ENCODE measurements around the gene MTF2. TPM values are rescaled to one million over a fixed set of nuclear protein-coding genes. Genes with fewer than 3 reads are reported as not detected.

Gene MTF2
- total and polyA plus RNA-seq, 9 of the 15 experiments (the other 6 are each of a cell fraction or from before 2014, with no cell fraction given) = 29.3 to 124 (median 57.7) TPM

DNA sequence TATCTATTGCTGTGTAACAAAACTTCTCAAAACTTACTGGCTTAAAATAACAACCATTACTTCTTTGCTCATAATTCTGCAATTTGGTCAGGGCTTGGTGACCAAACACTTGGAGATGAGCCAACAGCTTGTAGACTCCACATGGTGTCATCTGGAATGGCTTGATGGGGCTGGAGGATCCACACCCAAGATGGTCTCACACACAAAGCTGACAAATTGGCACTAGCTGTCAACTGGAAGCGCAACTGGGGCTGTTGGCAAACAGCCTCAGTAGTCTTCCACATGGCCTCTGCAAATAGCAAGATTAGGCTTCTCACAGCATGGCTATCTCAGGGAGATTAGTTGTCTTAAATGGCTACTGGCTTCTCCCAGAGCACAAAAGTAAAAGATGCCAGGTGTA lies 27.1 kb upstream of the MTF2 start (continued):
- TF ChIP-seq ZFX (CRISPR knock-in tag; IDR thresholded peaks at IDR 0.05) (no peak), SREBF1 (IDR thresholded peaks at IDR 0.05; ENCODE audit: borderline replicate concordance, low read depth, low read length) (no peak), ARHGAP35 (IDR thresholded peaks at IDR 0.05; ENCODE audit: partially characterized antibody) (no peak), SRF (CRISPR knock-in tag; IDR thresholded peaks at IDR 0.05) (no peak), SREBF2 (CRISPR knock-in tag; IDR thresholded peaks at IDR 0.05) (no peak), ETS2 (tag; IDR thresholded peaks at IDR 0.05; ENCODE audit: borderline replicate concordance, poor library complexity, severe bottlenecking) (no peak), CCNT2 (IDR thresholded peaks at IDR 0.05; ENCODE audit: borderline replicate concordance, extremely low read depth, insufficient read length, low read depth, low read length) (no peak), HDGF (IDR thresholded peaks at IDR 0.05) (no peak), PCBP2 (IDR thresholded peaks at IDR 0.05; ENCODE audit: low read depth, low read length, poor library complexity, severe bottlenecking) (no peak), NCOR1 (IDR thresholded peaks at IDR 0.05) (peak; percentile 55), CTBP1 (IDR thresholded peaks at IDR 0.05; ENCODE audit: borderline replicate concordance) (no peak), GTF2E2 (tag; IDR thresholded peaks at IDR 0.05) (no peak), PHTF2 (CRISPR knock-in tag; IDR thresholded peaks at IDR 0.05) (no peak), BRCA1 (IDR thresholded peaks at IDR 0.05) (no peak), BRCA1 (CRISPR knock-in tag; IDR thresholded peaks at IDR 0.05) (no peak)
- TF ChIP-seq, protein P1, sequence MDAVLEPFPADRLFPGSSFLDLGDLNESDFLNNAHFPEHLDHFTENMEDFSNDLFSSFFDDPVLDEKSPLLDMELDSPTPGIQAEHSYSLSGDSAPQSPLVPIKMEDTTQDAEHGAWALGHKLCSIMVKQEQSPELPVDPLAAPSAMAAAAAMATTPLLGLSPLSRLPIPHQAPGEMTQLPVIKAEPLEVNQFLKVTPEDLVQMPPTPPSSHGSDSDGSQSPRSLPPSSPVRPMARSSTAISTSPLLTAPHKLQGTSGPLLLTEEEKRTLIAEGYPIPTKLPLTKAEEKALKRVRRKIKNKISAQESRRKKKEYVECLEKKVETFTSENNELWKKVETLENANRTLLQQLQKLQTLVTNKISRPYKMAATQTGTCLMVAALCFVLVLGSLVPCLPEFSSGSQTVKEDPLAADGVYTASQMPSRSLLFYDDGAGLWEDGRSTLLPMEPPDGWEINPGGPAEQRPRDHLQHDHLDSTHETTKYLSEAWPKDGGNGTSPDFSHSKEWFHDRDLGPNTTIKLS (IDR thresholded peaks at IDR 0.05; ENCODE audit: borderline replicate concordance, low read depth) = no peak
- TF ChIP-seq, protein P2, sequence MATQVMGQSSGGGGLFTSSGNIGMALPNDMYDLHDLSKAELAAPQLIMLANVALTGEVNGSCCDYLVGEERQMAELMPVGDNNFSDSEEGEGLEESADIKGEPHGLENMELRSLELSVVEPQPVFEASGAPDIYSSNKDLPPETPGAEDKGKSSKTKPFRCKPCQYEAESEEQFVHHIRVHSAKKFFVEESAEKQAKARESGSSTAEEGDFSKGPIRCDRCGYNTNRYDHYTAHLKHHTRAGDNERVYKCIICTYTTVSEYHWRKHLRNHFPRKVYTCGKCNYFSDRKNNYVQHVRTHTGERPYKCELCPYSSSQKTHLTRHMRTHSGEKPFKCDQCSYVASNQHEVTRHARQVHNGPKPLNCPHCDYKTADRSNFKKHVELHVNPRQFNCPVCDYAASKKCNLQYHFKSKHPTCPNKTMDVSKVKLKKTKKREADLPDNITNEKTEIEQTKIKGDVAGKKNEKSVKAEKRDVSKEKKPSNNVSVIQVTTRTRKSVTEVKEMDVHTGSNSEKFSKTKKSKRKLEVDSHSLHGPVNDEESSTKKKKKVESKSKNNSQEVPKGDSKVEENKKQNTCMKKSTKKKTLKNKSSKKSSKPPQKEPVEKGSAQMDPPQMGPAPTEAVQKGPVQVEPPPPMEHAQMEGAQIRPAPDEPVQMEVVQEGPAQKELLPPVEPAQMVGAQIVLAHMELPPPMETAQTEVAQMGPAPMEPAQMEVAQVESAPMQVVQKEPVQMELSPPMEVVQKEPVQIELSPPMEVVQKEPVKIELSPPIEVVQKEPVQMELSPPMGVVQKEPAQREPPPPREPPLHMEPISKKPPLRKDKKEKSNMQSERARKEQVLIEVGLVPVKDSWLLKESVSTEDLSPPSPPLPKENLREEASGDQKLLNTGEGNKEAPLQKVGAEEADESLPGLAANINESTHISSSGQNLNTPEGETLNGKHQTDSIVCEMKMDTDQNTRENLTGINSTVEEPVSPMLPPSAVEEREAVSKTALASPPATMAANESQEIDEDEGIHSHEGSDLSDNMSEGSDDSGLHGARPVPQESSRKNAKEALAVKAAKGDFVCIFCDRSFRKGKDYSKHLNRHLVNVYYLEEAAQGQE (IDR thresholded peaks at IDR 0.05; ENCODE audit: borderline replicate concordance) = no peak
- TF ChIP-seq, protein P2 (CRISPR knock-in tag; IDR thresholded peaks at IDR 0.05; ENCODE audit: low read depth) = no peak
- TF ChIP-seq, protein P3, sequence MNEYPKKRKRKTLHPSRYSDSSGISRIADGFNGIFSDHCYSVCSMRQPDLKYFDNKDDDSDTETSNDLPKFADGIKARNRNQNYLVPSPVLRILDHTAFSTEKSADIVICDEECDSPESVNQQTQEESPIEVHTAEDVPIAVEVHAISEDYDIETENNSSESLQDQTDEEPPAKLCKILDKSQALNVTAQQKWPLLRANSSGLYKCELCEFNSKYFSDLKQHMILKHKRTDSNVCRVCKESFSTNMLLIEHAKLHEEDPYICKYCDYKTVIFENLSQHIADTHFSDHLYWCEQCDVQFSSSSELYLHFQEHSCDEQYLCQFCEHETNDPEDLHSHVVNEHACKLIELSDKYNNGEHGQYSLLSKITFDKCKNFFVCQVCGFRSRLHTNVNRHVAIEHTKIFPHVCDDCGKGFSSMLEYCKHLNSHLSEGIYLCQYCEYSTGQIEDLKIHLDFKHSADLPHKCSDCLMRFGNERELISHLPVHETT (CRISPR knock-in tag; conservative IDR thresholded peaks at IDR 0.05 in 1 of 2, IDR thresholded peaks at IDR 0.05 in 1 of 2) = no peak

Measured in K562 (cell line).